ENCODE data around the gene B3GNT2.

DNA sequence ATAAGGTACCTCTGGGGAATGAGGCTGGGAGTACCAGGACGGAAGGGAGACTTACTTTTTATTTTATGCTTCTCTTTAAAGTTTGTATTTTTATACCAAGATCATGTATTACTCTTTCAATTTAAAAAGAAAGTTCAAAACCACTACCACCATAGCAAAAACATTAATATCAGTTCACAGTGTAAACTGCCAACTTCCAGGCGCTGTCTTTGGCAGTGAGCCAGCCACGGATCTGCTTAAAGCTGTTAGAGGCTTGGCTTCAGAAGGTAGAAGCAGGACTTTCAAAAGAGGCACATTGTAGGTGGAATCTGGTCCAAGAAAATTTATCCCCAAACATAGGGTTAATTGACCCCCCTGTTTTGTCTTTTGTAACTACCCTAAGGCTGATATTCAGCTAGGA, 74.8 kb downstream of the B3GNT2 start:
- TF ChIP-seq FOSL2 (IDR thresholded peaks at IDR 0.05; ENCODE audit: borderline replicate concordance, low read depth): no peak
- TF ChIP-seq SMC3 (IDR thresholded peaks at IDR 0.05; ENCODE audit: low read depth, low read length): no peak
